22Rv1 (cell line): ENCODE results near the gene TAF6.

ENCODE experiments used
- CTCF ChIP-seq: fragments of 450-650 bp; IDR thresholded peaks from 2 replicates; pipeline ENCODE4 v1.5.1; 2017; ENCODE audit warnings: mild to moderate bottlenecking
- ZFX ChIP-seq: fragments of 450-650 bp; IDR thresholded peaks from 2 replicates; pipeline ENCODE4 v1.6.1; 2017; ENCODE audit warnings: antibody characterized with exemption, borderline replicate concordance

- no peak for TF ChIP-seq CTCF
- TF ChIP-seq ZFX = no peak
Observed at GRCh38 chr7:100166970-100167911, 48.1 kb upstream of the TAF6 start.
